IMR-90 (cell line): ENCODE data around the gene PTPRN2.

ENCODE experiments used
- CEBPB ChIP-seq: IDR thresholded peaks from 2 replicates; pipeline ENCODE4 v1.6.1; 2012; ENCODE audit warnings: low read depth, low read length, improper control_type of control experiment
- MAZ ChIP-seq: IDR thresholded peaks from 2 replicates; pipeline ENCODE4 v1.6.1; 2012; ENCODE audit warnings: low read depth, mild to moderate bottlenecking, low read length, improper control_type of control experiment, moderate library complexity, borderline replicate concordance
- POLR2A ChIP-seq: IDR thresholded peaks from 2 replicates; pipeline ENCODE4 v1.6.1; 2012; ENCODE audit warnings: mild to moderate bottlenecking, low read depth, low read length
- RAD21 ChIP-seq: IDR thresholded peaks from 2 replicates; pipeline ENCODE4 v1.6.1; 2012; ENCODE audit warnings: low read length, improper control_type of control experiment
- RCOR1 ChIP-seq: IDR thresholded peaks from 2 replicates; pipeline ENCODE4 v1.6.1; 2012; ENCODE audit warnings: mild to moderate bottlenecking, low read length, improper control_type of control experiment; ENCODE audit not compliant: insufficient replicate concordance
- RFX5 ChIP-seq: IDR thresholded peaks from 2 replicates; pipeline ENCODE4 v1.8.0; 2012; ENCODE audit warnings: low read depth, mild to moderate bottlenecking, low read length, moderate library complexity
- USF2 ChIP-seq: fragments of 150-350 bp; IDR thresholded peaks from 2 replicates; pipeline ENCODE4 v1.6.1; 2017; ENCODE audit warnings: mild to moderate bottlenecking, antibody characterized with exemption, low read length, low read depth
- TF ChIP-seq, protein P1 (sequence below): conservative IDR thresholded peaks from 2 replicates; pipeline ENCODE4 v1.5.1; 2012; ENCODE audit warnings: mild to moderate bottlenecking, low read depth, low read length, improper control_type of control experiment
- TF ChIP-seq, protein P2 (sequence below): fragments of 150-350 bp; IDR thresholded peaks from 2 replicates; pipeline ENCODE4 v1.6.1; 2016; ENCODE audit warnings: low read depth, mild to moderate bottlenecking, low read length, moderate library complexity, borderline replicate concordance

DNA sequence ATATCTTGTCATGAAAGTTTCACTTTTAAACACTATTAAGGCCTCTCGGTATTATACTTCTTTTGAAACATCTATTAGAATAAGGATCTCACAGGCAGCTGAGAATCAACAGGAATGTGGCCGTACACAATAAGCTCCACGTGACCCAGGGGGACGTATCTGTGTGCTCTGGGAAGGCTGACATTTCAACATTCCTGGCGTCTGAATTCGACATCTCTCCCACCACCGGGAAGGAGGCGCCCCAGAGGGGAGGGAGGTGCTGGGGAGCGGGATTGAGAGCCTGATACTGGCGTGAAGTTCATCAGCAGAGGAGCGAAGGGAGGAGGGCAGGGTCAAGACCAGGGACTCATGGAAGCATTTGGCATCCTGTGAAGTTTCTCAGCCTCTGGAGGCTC lies 849.6 kb downstream of the PTPRN2 start:
- TF ChIP-seq RFX5 (no peak), POLR2A (no peak), CEBPB (no peak), MAZ (no peak), USF2 (peak; percentile 37; the same call in 1 of the 2 replicates), RAD21 (no peak), RCOR1 (no peak)
- TF ChIP-seq, protein P1, sequence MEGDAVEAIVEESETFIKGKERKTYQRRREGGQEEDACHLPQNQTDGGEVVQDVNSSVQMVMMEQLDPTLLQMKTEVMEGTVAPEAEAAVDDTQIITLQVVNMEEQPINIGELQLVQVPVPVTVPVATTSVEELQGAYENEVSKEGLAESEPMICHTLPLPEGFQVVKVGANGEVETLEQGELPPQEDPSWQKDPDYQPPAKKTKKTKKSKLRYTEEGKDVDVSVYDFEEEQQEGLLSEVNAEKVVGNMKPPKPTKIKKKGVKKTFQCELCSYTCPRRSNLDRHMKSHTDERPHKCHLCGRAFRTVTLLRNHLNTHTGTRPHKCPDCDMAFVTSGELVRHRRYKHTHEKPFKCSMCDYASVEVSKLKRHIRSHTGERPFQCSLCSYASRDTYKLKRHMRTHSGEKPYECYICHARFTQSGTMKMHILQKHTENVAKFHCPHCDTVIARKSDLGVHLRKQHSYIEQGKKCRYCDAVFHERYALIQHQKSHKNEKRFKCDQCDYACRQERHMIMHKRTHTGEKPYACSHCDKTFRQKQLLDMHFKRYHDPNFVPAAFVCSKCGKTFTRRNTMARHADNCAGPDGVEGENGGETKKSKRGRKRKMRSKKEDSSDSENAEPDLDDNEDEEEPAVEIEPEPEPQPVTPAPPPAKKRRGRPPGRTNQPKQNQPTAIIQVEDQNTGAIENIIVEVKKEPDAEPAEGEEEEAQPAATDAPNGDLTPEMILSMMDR, result no peak
- TF ChIP-seq, protein P2, sequence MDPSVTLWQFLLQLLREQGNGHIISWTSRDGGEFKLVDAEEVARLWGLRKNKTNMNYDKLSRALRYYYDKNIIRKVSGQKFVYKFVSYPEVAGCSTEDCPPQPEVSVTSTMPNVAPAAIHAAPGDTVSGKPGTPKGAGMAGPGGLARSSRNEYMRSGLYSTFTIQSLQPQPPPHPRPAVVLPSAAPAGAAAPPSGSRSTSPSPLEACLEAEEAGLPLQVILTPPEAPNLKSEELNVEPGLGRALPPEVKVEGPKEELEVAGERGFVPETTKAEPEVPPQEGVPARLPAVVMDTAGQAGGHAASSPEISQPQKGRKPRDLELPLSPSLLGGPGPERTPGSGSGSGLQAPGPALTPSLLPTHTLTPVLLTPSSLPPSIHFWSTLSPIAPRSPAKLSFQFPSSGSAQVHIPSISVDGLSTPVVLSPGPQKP, result no peak
